Erythroblast (primary cell): ENCODE results near the gene RHOBTB3.
"Not testable (repeated sequence)": the region's sequence is repeated elsewhere in the genome, so short reads cannot be mapped to it uniquely, and the experiment has no call there.

Experiments used
- DNase-seq, 2 experiments: peaks; one replicate each; lab custom pipeline; 2025; lab: John Stamatoyannopoulos, UW
- GATA1 ChIP-seq: IDR thresholded peaks from 2 replicates; pipeline ENCODE4 v1.6.1; 2011; ENCODE audit warnings: low read depth, mild to moderate bottlenecking, control low read depth, low read length, moderate library complexity
- POLR2A ChIP-seq: IDR thresholded peaks from 2 replicates; pipeline ENCODE4 v1.6.1; 2011; ENCODE audit warnings: mild to moderate bottlenecking, low read length

Gene RHOBTB3

GRCh38 chr5:95825495-95825894, 94.4 kb downstream of the RHOBTB3 start:
- peak; percentile 50 to 81 for DNase-seq
- TF ChIP-seq POLR2A (no peak), GATA1 (peak; percentile 42)

GRCh38 chr5:95826949-95827891, 96.1 kb downstream of the RHOBTB3 start:
- peak; percentile 59 to 85 for DNase-seq
- TF ChIP-seq GATA1 (no peak), POLR2A (peak; percentile 26)

GRCh38 chr5:95827892-95828246, 96.7 kb downstream of the RHOBTB3 start:
- no peak for TF ChIP-seq POLR2A
- TF ChIP-seq GATA1: no peak
- DNase-seq: peak in 1 of 2 experiments; percentile 71

GRCh38 chr5:95830226-95830625, 99.1 kb downstream of the RHOBTB3 start:
- TF ChIP-seq POLR2A (no peak), GATA1 (no peak)
- DNase-seq: peak; percentile 47 to 74

- TF ChIP-seq POLR2A (no peak), GATA1 (no peak)
- no peak for DNase-seq
Observed at GRCh38 chr5:95832664-95833063, 101.5 kb downstream of the RHOBTB3 start.

GRCh38 chr5:95835682-95836385, 104.7 kb downstream of the RHOBTB3 start:
- TF ChIP-seq POLR2A (no peak), GATA1 (no peak)
- DNase-seq: no peak

- DNase-seq: no peak
- TF ChIP-seq GATA1 (no peak), POLR2A (no peak)
Observed at GRCh38 chr5:95836544-95836943, 105.4 kb downstream of the RHOBTB3 start.

- not testable (repeated sequence) for DNase-seq
Observed at GRCh38 chr5:95836971-95837370, 105.8 kb downstream of the RHOBTB3 start.

GRCh38 chr5:95837492-95837891, 106.4 kb downstream of the RHOBTB3 start:
- no peak for DNase-seq
- TF ChIP-seq GATA1: no peak
- no peak for TF ChIP-seq POLR2A

GRCh38 chr5:95838001-95838520, 106.9 kb downstream of the RHOBTB3 start:
- no peak for DNase-seq
- TF ChIP-seq GATA1 (no peak), POLR2A (no peak)

- no peak for TF ChIP-seq POLR2A
- TF ChIP-seq GATA1: no peak
- no peak for DNase-seq
Observed at GRCh38 chr5:95838556-95838955, 107.4 kb downstream of the RHOBTB3 start.

- no peak for TF ChIP-seq GATA1
- TF ChIP-seq POLR2A: no peak
- DNase-seq: no peak
Observed at GRCh38 chr5:95839658-95840057, 108.5 kb downstream of the RHOBTB3 start.

GRCh38 chr5:95840956-95841705, 110.0 kb downstream of the RHOBTB3 start:
- TF ChIP-seq GATA1 (no peak), POLR2A (no peak)
- DNase-seq: no peak
